HG03442 (cell line): ENCODE measurements around the gene RAB20.
"Not testable (repeated sequence)": the region's sequence is repeated elsewhere in the genome, so short reads cannot be mapped to it uniquely, and the experiment has no call there.

Experiments used
- ATAC-seq: cut with Tn5 transposase; IDR thresholded peaks from one replicate; pipeline ENCODE4 v1.9.1; 2021; ENCODE audit warnings: mild to moderate bottlenecking, moderate library complexity; ENCODE audit not compliant: unreplicated experiment

The RAB20 gene

DNA sequence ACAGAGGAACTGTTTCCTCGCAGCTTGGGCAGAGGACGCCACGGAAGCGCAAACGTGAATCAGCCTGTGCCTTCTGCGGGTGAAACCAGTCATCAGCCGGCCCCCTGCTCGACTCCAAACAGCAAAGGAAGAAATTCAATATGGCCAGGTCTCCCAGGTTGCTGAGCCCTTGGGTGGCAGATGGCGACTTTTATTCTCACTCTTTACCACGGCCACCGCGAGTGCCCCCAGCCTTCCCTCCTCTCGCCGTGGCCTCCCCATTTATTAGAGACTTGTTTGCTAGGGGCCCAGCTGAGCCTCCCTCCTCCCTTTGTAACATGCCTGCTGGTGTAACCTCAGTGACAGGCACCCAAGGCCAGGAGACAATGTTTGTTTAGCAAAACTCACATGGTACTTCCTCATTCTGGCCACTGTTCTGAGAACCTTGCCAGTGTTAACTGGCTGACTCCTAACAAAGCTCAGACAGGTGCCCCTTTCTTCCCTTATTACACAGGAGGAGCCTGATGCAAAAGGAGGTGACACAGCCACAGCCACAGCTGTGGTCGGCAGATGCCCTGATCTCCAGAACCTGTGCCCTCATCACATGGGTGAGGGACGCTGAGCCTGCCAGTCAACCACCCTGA, 5.8 kb downstream of the RAB20 start:
- ATAC-seq = no peak

DNA sequence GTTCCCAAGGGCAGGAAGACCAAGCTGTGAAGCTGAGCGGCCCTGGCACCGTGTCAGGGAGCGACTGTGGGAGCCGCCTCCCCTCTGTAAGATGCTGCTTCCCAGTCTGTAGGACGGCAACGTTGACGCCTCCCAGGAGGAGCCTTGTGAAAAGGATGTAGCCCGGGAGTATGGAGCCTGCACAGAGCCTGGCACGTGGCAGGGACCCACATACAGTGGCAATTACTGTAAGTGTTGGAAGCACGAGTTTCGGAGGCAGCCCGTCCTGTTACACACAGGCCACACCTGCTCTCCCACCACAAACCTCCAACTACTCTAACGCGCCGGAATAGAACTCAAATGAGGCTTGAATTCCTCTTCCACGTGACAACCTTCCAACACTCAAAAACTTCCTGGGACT, 6.6 kb downstream of the RAB20 start:
- ATAC-seq = no peak

DNA sequence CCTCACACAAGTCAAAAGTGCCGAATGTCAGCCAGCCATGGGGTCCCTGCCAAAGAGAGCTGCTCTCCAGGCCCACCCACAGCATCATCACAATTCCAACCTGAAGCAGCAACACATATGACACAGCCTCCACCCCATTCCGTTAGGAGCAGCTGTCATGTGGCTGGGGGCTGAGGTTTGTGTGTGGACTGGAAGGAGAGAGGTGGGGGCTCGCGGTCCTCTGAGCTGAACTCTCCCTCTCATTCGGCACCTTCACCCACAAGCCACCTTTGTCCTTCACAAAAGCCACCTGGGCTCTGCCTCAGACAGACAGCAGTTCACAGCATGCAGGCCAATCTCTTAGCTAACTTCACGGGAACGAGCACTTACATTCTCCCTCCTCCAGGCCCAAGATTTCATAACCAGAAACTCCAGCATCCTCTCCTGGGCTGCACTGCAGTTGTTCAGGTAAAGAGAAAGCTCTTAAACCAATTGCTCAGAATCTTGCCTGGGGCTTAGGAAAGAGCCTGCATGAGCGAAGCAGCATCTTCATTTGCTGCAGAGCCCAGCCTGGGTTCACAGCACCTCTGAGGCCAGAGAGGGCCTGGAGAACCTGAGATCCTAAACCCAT, 7.2 kb downstream of the RAB20 start:
- ATAC-seq = no peak

DNA sequence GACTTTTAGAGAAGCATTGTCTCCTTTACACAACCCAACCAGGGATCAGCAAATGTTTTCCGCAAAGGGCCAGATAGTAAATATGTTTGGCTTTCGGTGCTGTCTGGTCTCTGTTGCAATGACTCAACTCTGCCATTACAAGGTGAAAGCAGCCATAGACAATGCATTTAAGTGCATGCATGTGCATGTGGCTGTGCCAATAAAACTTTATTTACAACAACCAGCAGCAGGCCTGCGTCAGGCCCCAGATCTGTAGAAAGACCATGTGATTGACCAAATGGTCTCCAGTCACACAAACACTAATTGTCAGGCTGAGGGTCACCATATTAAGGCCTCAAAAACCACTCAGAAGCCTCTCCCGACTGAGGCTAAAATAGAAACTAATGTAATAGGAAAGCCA, 8.1 kb downstream of the RAB20 start:
- ATAC-seq = no peak

DNA sequence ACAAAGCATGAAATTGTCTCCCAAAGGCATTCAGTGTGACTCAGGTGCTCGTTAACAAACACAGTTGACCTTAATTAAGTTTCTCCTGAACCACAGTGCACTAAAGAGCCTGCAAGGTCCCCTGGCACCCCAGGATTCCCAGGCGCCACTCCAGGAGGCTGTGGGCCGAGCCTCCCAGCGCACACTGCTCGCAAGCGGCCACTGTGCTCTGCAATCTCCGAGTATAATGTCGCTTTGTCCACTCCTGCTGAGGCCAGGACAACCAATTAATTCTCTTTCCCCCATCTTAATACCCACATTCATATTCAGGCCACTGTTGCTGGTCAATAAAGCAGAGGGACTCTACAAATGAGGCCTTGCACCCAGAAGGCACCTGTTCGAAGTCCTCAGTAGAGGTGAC, 8.8 kb downstream of the RAB20 start:
- no peak for ATAC-seq

DNA sequence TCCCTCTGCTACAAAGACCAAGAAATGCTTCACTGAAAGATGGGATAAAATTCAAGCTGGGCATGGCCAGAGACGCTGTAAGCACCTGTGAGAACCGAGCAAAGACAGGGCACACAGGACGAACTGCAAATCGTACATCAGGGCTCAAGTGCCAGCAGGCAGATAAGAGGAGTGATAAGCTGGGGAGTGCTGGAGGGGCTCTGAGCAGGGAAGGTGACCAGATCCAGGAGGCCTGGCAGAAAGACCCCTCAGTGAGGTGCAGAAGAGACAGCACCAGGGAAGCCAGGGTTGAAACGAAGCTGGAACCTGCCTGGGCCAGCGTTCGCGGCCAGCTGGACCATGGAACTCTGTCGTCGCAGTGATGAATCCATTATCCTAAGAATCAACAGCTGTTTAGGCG, 10.2 kb downstream of the RAB20 start:
- ATAC-seq = no peak

DNA sequence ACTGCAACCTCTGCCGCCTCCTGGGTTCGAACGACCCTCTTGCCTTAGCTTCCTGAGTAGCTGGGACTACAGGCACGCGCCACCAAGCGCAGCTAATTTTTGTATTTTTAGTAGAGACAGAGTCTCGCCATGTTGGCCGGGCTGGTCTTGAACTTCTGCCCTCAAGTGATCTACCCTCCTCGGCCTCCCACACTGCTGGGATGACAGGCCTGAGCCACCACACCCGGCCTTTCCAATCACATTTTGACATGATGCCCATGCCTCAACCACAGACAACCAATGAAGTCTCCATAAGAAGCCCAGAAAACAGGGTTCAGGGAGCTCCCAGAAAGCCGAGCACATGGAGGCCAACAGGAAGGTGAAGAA, 11.7 kb downstream of the RAB20 start:
- ATAC-seq = no peak

DNA sequence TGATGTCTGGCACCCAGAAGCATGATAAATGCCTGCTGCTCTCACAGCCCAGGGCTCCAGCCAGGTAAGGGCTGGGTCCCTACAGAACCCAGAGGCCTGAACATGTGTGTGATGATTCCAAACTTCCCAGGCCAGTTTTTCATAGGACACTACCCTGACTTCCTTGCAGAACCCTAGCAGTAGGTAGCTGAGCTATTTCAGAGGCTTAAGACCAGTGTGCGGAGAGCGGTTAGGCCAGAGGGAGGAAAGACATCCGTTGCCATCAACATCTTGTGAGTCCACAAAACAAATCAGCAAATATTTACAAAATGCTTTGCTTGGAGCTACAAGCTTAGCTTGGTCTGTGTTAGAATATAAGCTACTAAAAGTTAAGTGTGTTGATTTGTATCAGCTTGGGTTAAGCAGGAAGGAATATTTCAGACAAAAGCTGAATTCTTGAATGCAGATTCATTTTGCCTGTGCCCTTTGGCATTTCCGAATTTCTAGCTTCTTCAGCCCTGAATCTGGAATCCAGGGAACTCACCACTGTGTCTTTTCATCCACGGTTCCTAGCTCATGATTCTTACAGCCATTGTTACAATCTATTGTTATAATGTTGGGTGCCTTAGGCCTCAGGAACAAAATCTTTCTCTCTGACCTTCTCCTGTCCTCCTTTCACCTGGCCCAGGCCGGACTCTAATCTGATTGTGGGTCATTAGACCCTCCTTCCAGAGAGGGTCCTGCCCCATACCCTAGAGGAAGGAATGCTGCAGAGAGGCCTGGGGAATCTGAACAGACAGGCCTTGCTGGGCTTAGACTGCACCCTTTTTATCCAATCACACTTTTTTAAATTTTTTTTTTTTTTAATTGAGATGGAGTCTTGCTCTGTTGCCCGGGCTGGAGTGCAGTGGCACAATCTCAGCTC, 12.4 kb downstream of the RAB20 start:
- no peak for ATAC-seq

DNA sequence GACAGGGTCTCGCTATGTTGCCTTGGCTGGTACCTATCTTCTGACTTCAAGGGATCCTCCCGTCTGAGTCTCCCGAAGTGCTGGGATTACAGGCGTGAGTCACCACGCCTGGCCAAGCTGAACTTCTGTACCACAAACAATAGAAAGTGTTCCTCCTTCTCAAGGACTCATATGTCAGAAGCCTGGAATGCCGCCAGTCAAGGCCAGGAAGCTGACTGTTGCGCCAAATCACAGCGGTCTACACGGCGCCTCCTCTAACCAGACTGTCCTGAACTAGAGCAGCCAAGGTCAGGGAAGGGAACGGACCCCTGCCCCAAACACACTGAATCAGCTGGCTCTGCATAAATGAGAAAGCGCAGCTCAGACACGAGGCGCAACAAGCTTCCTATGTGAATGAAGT, 14.6 kb downstream of the RAB20 start:
- no peak for ATAC-seq

DNA sequence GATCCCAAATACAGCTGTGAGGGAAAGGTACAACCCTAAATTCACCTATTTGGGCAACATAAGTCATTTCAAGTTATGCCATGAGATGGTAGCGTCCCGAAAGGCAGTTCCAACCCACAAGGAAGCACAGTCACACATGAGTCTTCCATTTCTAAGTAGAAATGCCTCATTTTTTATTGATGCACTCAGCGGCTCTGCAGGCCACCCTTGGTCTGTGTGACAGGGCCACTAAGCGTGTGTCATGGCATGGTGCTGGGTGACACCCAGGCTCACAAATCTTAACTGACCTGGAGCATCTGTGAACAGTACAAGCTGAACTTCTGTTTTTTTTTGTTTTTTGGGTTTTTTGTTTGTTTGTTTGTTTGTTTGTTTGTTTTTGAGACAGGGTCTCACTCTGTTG, 15.1 kb downstream of the RAB20 start:
- no peak for ATAC-seq

DNA sequence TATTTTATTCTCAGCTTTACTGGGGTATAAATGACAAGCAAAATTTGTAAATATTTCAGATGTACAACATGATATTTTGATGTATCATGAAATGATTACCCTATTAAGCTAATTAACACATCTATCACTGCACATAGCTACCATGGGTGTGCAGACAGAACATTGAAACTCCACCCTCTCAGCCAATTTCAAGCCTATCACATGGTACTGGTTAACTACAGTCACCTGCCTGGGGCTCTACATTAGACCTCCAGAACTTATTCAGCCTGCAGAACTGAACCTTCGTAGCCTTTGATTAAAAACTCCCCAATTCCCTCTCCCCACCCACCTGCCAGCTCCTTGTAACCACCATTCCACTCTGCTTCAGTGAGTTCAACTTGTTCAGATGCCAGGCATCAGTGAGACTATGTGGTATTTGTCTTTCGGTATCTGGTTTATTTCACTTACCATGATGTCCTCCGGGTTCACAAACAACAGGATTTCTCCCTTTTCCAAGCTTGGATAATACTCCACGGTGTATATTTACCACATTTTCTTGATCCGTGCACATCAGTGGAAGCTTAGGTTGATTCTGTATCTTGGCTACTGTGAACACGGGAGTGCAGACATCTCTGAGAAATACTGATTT, 19.2 kb downstream of the RAB20 start:
- ATAC-seq = no peak

DNA sequence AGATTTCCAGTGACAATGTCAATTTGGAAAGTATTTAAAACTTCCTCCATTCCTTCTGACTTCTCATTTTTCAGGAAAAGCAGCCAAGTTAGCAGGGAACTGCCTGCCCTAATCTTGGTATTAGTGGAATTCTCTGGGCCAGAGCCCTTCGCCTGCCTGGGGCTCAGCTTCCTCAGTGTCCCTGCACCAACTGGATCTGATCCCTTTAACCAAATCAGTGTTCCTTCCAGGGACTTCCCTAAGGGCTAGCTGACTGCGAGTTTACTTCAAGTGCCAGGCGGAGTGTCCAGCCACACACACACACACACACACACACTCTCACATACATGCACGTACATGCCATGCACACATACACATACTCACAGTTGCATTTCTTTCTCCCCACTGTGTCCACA, 20.0 kb downstream of the RAB20 start:
- no peak for ATAC-seq

DNA sequence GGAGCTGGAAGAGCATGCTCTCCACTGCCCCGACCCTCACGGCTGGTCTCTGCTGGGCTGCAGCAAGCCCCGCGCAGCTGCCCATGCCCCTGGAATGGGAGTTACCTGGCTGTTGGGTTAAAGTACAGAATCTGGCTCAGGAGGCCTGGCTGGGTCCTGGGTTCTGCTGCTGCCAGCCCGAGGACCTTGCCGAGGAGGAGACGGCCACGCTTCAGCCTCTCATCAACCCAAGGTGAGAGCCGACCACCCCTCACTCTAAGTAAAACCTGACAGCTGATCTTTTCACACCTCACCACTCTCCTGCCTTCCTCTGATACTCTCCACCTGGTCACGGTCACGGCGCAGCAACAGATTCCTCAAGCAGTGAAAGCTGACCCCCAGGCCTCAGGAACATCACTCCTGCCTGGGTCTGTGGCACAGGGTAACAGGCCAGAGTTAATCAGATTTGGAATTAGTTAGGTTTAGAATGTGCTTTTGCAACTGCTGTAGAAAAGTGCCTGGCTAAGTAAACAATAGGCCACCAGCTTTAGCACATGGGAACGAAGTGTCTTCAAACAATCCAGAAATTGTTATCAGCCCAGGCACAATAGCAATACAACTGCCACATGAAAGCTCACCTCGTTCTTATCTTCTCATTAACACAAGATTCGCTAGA, 20.5 kb downstream of the RAB20 start:
- ATAC-seq = no peak

DNA sequence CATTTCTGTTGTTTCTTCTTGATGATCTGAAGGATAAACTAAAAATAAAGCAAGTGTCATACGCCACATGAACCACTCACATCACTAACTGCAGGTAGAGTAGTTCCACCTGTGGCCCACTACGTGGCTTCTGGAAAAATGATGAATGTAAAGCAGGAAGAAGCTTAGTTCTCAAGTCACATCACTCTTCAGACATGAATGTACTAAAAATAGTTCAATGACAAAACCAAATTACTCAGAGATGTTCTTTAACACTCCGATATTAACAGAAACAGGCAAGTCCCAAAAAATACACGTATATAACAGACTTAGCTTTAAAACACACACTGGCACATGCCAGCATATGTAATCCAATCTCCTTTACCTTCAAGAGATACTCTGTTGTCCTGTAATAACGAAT, 21.6 kb downstream of the RAB20 start:
- no peak for ATAC-seq

DNA sequence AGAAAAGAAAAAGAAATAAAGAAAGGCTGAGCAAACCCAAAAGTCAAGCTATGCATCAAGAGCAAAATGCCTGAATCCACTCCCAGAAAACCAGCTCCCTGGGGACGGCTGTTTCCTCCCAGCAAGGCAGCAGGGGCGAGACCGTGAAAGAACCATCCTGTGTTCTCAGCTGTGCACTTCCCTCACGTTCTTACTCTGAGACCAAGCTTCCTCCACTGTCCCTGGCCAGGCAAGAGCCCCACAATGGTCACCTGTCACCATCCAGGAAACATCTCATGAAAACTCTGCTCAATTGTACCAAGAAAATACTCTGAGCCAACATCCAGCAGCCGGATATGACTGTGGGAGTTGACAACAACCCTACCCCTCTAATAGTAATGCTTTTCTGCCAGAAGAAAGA, 22.9 kb downstream of the RAB20 start:
- ATAC-seq = peak; percentile 41

DNA sequence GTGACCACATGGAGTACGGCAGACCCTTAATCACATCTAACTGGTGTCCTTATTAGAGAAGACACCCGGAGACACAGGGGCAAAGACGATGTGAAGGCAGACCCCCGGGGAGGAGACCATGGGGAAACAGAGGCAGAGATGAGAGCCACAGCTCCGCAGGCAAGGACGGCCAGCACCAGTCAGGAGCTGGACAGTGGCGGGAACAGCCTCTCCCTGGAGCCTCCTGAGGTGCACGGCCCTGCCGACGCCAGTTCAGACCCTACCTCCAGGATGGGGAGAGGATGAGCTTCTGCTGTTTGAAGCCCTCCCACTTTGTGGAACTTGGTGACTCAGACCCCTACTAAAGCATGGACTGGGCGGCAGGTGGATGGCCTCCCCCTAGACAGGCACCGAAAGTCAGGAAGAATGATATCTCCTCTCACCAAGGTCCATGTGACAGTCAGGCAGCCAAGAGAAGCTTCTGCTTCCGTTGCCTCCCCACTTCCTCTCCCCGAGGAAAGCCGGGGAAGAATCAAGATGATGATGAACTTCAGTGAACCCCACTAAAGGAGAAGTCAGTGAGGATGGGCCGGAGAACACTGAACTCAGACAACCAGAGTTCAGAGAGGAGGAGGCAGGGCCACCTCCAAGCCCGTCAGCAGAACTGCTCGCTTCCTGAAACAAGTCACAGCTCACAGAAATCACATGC, 25.4 kb downstream of the RAB20 start:
- peak; percentile 46 for ATAC-seq

DNA sequence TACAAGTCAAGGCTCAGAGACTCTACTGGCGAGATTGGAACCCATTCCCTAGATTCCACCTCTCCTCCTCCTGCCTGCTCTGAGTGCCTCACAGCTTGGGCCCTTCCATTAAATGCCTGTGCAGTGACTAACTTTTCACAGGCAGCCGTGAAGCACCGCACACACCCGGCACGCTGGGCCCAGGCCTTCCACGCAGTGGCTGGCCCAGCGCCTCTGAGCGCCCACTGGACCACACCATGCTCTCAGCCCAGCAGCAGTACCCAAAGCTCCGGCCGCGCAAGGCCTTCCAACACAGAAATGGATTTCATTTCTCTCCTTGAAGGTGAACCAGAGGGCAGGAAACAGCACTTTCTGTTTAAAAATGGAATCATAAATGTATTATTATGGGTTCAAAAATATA, 26.0 kb downstream of the RAB20 start:
- ATAC-seq = no peak

DNA sequence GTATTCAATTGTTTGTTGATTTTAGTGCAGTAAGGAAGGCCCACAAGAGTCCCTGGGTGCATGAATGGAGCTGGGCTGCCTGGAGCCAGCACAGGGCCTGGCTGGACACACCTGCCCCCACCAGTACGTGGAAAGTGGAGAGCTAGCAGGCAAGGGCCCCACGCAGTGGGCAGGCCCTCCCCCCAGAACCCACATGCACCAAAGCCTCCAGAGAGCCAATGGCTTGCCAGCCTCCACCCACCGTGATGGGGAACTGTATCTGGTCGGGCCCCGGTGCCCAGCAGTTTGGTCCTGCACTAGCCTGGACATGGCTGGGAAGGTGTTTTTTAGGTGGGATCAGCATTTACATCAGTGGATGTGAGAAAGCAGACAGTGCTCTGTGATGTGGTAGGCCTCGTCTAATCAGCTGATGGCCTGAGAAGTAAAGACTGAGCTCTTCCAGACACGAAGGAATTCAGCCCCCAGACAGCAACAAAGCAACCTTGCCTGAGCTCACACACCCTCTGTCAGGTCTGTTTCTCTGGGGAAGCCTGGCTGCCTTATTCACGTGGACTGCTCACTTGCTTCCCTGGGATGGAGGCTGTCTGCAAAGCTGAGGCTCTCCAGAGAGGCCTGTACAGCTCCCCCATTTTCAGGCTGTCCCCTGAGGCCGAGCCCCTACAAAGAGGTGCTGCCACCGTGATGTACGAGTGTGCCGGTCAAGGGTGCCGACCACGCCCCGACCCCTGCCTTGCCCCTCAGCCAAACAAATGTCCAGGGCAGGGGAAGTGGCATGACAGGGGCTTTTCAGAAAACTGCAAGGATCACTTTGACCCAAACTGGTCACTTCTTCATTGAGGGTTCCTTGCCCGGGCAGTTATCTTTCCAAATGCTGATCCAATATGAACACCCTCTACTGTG, 27.5 kb downstream of the RAB20 start:
- no peak for ATAC-seq

DNA sequence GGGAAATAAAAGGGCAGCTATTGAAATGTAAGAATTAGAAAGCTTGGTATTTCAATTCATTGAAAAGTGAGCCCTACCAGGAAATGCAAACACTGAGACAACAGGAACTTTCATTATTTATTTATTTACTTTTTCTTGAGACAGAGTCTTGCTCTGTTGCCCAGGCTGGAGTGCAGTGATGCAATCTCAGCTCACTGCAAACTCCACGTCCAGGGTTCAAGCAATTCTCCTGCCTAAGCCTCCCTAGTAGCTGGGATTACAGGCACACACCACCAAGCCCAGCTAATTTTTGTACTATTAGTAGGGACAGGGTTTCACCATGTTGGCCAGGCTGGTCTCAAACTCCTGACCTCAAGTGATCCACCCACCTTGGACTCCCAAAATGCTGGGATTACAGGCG, 29.3 kb downstream of the RAB20 start:
- ATAC-seq = not testable (repeated sequence)

DNA sequence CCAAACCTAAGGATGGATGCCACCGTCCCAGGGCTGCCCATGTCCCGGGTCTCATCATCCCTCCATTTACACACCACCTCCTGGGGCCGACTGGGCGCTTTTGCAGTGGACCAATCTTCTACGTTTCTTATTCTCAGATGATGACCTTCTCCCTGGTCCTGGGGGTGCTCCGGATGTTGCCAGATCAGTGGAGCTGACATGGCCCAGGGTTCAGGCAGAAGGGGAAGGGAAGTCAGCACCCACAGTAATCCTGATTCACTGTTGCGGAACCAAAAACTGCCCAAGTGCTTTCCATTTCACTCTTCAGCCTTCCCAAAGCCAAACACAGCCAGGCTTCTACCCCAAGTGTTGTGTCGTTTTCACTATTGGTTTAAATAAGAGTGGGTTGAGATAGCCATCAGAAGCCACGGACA, 29.8 kb downstream of the RAB20 start:
- ATAC-seq = no peak
